HG02885 (cell line): Measurements from ENCODE around the gene OTOP2.

Experiments used
- ATAC-seq: cut with Tn5 transposase; IDR thresholded peaks from one replicate; pipeline ENCODE4 v1.9.1; 2021; ENCODE audit warnings: mild to moderate bottlenecking; ENCODE audit not compliant: unreplicated experiment, poor library complexity

OTOP2 gene

DNA sequence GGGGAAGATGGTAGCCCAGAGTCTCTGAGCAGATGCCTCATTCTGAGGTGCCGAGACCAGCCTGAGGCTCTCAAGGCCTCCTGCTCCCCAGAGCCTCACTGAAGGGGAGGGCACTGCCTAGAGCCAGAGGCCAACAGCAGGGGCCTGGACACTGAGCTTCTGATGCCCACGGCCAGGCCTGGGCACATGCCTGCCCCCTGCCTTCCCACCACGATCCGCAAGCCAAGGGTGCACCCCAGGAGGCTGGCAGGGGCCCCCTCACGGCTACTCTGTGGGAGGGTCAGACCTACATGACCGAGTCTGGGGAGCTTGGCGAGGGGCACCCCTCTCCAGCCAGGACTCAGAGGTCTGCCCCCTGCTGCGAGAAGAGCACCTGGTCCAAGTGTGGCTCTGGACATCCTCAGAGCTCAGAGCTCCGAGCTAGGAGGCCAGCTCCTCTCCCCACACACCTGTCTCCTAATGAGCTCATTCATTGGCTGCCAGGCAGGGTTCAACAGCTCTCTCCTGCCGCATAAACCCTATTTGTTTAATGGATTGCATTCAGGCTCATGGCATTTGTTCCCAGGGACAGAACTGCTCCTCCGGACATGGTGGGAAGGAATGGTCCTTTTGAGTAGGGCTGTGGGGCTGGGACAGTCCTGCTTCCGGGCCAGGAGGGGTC lies 25.5 kb downstream of the OTOP2 start:
- no peak for ATAC-seq

DNA sequence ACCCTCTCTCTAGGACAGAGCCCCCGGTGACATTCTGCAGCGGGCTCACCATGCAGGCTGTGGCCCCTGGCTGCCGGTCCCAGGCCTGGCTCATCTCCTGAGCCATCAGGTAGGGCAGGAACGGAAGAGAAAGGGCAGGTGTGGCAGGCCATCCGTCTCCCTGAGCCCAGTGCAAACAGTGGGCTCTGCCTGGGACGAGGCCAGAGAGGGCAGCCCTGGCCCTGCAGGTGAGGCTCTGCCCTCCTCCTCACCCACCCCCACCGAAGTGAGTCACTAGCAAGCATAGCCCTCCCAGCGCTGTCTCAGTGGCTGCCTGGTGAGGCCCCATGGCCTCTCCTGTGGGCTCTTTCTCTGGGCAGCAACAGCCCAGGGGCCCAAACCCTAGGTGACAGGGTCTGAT lies 26.1 kb downstream of the OTOP2 start:
- no peak for ATAC-seq

DNA sequence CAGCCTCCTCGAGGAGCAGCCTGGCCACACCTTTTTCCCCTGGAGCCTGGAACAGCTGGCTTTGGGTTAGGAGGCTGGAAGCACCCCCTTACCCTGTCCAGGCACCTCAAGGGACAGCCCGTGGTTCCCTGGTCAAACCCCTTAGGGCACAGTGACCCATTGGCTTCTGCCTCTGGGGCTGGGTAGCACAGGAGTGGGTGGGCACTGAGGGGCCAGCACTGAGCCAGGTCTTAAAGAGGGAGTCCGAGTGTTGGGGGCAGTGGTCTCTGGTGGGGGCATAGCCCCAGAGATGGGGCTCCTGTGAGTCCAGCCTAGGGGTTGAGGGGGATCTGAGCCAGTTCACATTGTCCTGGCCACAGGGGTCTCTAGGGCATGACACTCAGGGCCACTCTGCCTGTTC lies 27.0 kb downstream of the OTOP2 start:
- no peak for ATAC-seq

DNA sequence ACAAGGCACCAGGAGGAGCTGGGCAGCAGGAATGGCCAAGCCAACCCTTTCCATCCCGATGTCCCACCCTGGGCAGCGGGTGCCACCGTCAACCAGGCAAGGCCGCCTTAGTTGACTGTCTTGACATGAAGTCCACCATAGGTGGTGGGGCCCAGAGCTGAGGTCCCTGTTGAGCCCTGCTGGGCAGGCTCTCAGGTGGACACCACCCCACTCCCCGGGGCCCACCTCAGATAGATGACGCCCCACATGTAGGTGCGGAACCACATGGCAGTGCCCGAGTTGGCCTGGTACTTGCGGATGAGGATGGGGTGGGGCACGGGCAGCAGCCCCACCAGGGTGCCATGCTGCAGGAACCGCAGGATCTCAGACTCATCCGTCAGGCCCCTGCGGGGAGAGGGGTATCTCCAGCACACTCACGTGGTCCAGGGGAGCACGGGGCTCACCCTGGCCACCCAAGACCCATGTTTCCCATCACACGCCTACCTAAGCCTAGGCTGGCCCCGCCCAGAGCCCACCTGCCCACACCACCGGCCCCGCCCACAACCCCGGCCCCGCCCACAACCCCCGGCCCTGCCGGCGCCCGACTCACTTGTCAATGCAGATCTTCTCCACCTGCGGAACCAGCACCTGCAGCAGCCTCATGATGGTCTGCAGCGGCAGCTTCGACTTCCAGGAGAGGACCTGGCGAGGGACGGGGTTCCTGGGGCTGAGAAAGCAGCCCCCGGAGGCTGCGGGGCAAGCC lies 27.8 kb downstream of the OTOP2 start:
- ATAC-seq, result no peak

DNA sequence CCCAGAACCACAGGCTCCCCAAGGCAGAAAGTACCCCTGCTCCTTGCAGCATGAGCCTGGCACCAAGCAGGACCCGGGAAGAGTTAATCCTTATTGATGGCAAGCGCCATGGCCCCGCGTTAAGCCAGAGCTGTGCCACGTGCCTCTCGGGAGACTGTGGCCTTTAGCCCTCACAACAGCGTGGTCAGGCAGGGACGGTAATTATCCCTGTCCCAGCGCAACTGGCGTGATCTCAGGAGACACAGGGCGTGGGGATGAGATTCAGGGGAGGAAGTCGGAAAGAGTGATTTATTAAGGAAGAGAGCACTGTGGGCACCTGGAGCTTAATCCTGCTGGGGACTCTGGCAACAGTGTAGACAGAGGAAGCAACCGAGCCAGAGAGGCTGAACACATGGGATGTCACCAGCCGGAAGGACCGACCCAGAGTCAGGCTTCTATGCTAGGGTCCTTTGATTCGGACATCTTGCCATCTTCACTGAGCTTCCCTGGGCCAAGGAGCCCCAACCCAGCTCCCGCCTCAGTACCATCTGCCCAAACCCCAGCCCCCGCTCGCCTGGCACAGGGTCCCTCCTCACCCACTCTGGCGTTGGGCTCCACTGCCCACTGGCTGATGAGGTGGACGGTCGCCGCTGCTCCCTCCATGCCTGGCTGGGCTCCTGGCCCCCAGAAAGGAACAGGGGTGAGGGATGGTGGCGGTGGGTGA lies 28.5 kb downstream of the OTOP2 start:
- no peak for ATAC-seq

DNA sequence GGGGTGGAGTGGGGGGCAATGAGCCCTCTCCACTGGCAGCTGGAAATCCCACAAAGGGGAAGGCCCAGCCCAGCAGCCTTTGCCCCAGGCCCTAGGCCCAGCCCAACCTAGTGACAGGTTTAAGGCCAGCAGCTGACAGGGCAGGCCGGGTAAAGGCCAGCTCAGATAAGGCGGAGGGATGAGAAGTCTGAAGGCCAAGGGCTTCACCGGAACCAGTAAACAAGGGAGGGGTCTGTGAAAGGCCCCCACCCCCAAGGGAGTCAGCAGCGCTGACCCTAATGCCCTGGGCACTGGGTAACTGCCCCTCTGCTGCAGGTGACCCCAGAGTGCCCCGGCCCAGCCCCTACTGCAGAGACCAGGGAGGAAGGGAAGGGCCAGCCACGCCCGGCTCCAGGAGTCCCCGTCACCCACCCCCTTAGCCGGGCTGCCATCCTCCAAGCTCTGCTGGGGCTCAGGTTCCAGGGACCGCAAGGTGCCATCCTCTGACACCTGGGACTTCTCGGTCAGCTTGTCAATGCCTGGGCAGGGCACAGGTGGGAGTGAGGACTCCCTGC lies 29.1 kb downstream of the OTOP2 start:
- no peak for ATAC-seq

DNA sequence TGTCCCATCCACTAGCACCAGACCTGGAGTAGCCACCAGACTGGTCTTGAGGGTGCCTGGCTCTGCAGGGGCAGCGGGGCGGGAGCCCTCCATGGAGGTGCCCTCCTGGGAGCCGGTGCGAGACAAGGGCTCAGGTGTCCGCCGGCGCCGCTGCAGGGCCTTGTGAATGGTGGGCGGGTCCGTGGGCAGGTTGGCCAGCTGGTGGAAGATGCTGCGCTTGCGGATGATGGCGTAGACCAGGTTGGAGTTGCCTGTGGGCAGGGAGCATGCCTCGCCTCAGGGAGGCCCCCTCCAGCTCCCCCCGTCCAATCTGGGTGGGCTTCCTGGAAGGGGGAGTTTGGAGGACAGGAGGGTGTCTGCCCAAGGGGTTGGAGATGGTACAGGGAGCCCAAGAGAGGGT lies 30.0 kb downstream of the OTOP2 start:
- no peak for ATAC-seq

DNA sequence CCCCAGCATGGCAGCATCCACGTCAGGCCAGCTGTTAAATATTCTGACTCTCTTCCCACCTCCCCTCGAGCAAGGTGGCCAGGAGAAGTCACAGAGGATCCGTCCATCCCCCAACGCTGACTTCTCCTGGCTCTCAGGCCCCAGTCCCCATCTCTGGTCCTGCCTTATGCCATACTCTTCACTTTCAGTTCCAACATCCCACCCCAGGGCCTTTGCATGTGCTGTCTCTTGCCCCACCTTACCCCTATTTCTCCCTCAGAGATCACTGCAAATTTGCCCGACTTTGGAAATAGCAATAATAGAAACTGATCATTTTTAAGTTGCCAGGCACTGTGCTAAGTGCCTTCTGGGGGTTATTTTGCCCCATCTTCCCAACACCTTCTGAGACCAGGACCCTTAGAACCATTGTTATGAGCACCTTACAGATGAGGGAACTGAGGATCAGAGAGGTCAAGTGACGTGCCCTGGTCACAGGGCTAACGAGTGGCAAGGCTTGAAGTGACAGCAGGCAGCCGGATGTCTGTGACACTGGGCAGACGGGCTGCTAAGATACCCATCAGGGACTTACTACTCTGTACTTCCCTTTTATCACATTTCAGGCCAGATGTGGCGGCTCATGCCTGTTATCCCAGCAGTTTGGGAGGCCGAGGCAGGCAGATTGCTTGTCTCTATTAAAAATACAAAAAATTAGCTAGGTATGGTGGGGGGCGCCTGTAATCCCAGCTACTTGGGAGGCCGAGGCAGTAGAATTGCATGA lies 30.8 kb downstream of the OTOP2 start:
- no peak for ATAC-seq

DNA sequence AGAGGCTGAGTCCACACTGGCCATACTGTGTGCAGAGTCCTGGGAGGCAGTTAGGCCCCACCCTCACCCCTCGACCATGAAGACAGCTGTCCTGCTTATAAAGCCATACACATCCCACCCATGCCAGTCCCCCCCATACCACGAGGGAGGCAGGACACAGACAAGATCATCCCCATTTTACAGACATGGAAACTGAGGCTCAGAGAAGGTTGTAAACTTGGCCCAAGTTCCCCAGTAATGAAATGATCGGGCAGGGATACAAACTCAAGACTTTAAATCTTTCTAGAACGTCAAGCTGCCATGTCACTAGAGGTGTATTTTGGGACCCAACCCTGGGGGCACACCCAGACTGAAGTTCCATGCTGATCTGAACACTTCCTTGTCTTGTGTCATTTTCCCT lies 32.0 kb downstream of the OTOP2 start:
- no peak for ATAC-seq

DNA sequence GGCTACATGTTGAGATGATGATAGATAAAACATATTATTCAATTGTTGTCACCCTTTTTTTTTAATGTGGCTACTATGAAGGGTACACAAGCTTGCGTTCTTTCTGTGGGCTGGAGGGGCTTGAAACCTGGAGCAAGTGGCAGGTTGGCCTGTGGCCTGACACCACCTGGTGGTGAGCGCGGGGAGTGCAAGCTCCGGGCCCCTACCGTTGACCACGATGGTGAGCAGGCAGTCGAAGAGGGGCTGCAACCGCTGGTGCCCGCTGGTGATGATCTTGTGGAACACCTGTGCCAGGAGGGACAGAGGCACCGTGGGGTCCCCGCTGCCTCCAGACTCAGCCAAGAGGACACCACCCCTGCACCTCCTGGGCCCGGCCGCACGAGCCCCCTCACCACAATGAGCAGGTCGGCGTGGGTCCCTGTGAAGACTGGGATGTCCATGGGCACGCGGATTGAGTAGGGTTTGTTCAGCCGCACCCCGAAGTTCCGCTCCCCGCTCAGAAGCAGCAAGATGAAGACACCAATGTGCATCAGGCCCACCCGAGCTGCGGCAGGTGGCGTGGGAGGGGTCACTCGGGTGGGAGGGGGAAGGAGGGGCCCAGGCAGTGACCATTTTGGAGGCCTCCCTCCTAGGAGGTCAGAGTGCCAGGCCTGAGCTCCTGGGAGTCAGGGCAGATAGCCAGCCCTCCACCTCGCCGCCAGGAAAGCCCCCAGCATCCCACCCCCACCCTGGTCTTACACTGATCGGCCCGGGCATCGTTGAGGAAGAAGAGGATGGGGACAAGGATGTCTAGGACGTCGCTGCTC lies 34.1 kb downstream of the OTOP2 start:
- no peak for ATAC-seq

DNA sequence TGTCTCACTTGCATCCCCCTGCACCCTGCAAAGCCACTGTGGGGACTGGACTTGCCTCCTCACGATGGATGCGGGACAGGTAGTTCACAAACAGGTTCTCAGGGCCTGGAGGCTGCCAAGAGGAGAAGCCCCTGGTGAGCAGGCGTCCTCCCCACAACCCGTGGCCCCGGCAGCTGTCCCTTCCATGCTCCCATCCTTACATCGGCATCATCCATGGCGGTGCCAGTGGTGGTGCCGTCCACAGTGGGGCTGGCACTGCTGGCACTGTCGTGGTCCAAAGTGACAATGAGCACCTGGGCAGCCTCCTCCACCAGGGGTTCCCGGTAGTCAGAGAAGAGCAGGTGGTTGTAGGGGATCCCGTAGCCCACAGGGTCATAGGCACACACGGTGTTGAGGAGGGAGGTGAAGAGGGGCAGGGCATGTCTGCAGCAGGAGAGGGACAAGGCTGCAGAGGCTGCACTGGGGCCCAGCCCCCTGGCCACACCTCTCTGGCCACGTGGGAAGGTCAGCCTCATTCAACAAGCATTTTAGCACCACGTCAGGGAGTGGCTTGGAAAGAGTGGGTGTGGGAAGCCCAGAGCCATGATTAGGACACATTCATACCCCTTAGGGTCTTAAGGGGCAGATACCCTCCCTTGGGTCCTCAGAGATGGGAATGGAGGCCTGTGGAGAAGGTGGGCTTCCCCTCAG lies 35.9 kb downstream of the OTOP2 start:
- ATAC-seq, result no peak

DNA sequence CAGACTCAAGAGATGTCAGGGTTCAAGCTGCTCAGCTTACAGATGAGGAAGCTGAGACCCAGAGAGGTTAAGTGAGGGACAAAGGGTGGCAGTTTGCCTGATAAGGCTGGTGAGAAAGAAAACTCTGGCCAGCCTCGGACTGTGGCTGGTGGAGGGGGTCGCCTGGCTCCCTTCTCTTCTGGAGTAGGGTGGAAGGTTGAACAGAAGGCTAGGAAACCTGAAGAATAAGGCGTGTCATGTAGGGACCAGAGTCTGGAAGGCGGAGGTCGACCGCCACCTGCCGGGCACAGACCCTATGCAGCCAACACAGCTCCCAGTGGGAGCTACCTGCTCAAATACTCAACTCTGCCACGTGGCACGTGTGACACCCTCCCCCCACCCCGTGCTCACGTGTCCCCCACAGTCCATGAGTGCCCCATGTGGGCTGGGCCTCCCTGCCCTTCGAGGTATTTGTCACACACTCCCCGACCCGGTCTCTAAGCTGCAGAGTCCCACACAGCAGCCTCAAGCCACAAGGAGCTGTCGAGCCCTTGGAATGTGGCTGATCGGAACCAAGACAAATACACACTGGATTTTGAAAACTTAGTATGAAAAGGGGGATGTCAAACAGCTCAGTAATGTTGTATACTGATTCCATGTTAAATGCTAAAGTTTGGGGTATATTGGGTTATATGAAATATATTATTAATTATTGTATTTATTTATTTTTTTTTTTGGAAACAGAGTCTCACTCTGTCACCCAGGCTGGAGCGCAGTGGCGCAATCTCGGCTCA lies 36.7 kb downstream of the OTOP2 start:
- ATAC-seq, result no peak

DNA sequence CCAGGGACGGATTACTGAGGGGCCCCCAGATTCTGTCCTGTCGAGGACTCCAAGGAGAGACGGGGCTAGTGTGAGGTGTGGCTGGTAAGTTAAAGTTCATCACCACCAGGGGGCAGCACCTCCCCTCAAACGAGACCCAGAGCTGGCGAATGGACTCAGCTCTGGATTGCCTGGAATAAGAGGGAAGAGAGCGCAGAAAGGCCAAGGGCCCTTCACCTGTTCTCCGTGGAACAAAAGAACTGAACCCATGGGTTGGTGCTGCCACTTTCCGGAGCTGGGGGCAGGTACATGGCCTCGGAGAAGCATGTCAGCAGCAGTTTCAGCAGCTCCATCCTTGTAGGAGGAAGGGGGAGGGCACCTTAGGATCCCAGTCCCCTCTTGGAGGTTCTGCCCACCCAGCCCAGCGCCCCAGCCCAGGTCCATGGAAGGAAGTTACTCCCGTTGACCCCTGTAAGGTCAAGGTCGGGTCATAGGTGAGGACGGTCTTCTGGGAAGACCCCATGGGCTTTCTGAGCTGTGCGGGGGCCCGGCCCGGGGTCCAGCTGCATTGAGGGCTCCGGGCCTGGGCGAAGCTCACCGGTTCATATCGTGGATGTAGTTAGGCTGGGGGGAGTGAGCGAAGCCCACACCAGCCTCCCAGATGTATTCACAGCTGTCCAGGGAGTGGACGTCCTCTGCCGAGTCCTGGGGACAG lies 37.7 kb downstream of the OTOP2 start:
- no peak for ATAC-seq

DNA sequence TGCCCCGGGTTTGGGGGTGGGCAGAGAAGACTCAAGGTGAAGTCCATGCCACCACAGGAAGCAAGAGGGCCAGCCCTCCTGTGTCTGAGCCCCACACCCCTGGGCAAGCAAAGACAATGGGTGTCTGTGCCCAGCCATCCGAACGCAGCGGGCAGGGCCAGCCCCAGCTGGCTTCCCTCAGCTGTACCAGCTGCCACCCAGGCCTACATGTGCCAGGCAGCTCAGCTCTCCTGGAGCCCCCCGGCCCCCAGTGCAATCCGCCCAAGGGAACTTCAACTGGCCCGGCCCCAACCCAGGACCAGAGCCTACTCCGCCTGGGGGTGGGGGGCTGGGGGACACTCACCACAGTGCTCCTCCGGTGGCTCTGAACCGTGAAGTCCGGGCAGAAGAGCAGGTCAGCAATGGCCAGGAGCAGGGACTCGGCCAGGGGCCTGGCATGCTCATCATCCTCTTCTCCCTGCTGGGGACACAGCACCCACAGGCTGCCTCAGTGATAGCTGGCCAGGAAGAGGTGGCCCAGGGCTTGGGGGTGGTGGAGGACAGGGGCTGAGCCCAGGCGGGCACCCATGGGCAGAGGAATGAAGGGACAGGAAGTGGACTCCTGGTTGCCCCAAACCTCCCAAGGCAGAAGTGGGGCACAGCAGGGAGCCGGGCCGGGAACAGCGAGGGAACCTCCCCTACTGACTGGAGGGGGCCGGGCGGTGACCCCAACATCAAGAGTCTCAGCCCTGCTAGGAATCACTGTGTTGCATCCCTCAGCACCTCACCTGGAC lies 38.7 kb downstream of the OTOP2 start:
- ATAC-seq, result no peak

DNA sequence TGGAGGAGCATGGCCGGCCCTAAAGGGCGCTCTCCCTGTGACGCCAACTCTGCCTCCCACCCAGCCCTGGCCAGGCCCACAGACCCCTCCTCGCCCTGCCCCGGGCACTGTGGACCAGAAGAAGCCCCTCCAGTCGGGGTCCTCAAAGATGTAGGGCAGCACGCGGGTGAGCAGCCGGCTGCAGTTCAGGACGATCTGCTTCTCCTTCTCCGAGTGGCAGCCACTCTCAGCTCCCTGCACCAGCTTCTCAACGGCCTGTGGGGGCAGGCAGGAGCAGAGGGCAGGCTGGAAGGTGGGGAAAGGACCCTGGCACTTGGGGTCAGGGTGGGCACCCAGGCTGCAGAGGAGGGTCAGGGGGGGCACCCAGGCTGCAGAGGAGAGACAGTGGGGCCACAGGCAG lies 39.6 kb downstream of the OTOP2 start:
- ATAC-seq, result no peak

DNA sequence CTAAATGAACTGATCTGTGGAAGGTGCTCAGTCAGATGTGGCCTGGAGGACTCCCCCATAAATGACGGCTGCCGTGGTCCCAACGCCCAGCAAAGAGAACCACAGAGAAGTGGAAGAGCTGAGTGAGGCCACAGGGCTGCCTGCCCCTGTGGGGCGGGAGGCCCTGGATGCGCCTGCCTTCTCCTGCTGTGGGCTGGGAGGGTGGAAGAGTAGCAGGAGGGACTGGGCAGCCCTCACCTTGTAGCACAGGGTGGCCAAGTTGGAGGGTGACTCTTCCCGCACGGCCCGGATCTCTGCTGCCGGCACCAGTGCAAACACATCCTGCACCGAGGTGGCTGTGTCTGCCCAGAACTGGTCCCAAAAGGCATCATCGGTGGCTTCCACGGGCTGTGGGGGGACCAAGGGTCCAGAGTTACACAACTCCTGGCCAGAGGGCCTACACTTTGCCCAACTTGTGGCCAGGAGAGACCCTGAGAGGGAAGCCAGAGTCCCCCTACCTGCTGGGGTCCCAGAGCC lies 40.2 kb downstream of the OTOP2 start:
- ATAC-seq, result no peak
